PC-9 (cell line): ENCODE measurements around the gene TGIF1. TPM values are rescaled to one million over a fixed set of nuclear protein-coding genes. Genes with fewer than 3 reads are reported as not detected.

Experiments used
- BruUV-seq: library from RNA; stranded (reverse); fragments of 400-500 nt; replicated peaks from 2 replicates; lab custom pipeline; 2021; lab: Mats Ljungman, UMichigan
- CTCF ChIA-PET: fragments of 300-600 bp; sonication (Branson Sonifier 250); formaldehyde crosslinking; loops from one replicate; lab custom pipeline; 2022; ENCODE audit warnings: antibody characterized with exemption; lab: Charles Lee
- POLR2A ChIA-PET: fragments of 300-600 bp; sonication (Branson Sonifier 250); formaldehyde crosslinking; loops from one replicate; lab custom pipeline; 2022; ENCODE audit warnings: antibody characterized with exemption; ENCODE audit not compliant: unreplicated experiment; lab: Charles Lee
- DNase-seq, 2 experiments: peaks; one replicate each; pipeline versions ENCODE4 v3.0.0 to v3.0.0-alpha.2; 2015 to 2022; ENCODE audit warnings: mixed read lengths in 1 of 2
- H2AFZ ChIP-seq: fragments of 200-600 bp; sonication (generic); 2 replicates; pipeline ENCODE4 v1.8.1; 2017; ENCODE audit warnings: antibody characterized with exemption
- H3F3A ChIP-seq: fragments of 200-600 bp; sonication (generic); 2 replicates; pipeline ENCODE4 v1.8.1; 2017; ENCODE audit warnings: antibody characterized with exemption, mild to moderate bottlenecking, low read depth; ENCODE audit not compliant: insufficient read depth
- H3K27ac ChIP-seq: fragments of 200-600 bp; sonication (generic); 2 replicates; pipeline ENCODE4 v1.6.1; 2016; ENCODE audit warnings: mixed run types
- H3K27me3 ChIP-seq: fragments of 200-600 bp; sonication (generic); 2 replicates; pipeline ENCODE4 v1.6.1; 2016; ENCODE audit warnings: low read depth, mixed run types; ENCODE audit not compliant: insufficient read depth
- H3K36me3 ChIP-seq: fragments of 200-600 bp; sonication (generic); 2 replicates; pipeline ENCODE4 v1.6.1; 2016; ENCODE audit warnings: low read depth, mixed run types
- H3K4me1 ChIP-seq: fragments of 200-600 bp; sonication (generic); replicated peaks from 2 replicates; pipeline ENCODE4 v1.6.1; 2016; ENCODE audit warnings: mixed run types; ENCODE audit not compliant: insufficient read depth
- H3K4me2 ChIP-seq: fragments of 200-600 bp; sonication (generic); 2 replicates; pipeline ENCODE4 v1.6.1; 2017; ENCODE audit warnings: mixed run types
- H3K4me3 ChIP-seq: fragments of 200-600 bp; sonication (generic); 2 replicates; pipeline ENCODE4 v1.6.1; 2016; ENCODE audit warnings: mixed run types
- H3K79me2 ChIP-seq: fragments of 200-600 bp; sonication (generic); 2 replicates; pipeline ENCODE4 v1.6.1; 2017; ENCODE audit warnings: low read depth, mixed run types
- H3K9me2 ChIP-seq: fragments of 200-600 bp; sonication (generic); 2 replicates; pipeline ENCODE4 v1.8.1; 2017; ENCODE audit warnings: mild to moderate bottlenecking; ENCODE audit not compliant: insufficient read depth
- H3K9me3 ChIP-seq: fragments of 200-600 bp; sonication (generic); 2 replicates; pipeline ENCODE4 v1.8.1; 2016; ENCODE audit warnings: low read depth; ENCODE audit not compliant: insufficient read depth
- H4K20me1 ChIP-seq: fragments of 200-600 bp; sonication (generic); 2 replicates; pipeline ENCODE4 v1.8.1; 2017; ENCODE audit not compliant: insufficient read depth
- CTCF ChIP-seq: fragments of 200-600 bp; sonication (generic); conservative IDR thresholded peaks from 2 replicates; pipeline ENCODE4 v1.6.1; 2017; ENCODE audit warnings: mixed run types, antibody characterized with exemption, mild to moderate bottlenecking, moderate library complexity
- EZH2 ChIP-seq: fragments of 200-600 bp; sonication (generic); IDR thresholded peaks from 2 replicates; pipeline ENCODE4 v1.8.0; 2017; ENCODE audit warnings: antibody characterized with exemption, low read depth
- intact Hi-C: fragments of 100-400 bp; cut with micrococcal nuclease; formaldehyde crosslinking; loops from one replicate; pipeline ENCODE4 v1.10.0; 2022; ENCODE audit not compliant: unreplicated experiment
- total RNA-seq: library from RNA; stranded (reverse); gene quantifications from 2 replicates; pipeline ENCODE4 v1.2.3, GENCODE V29; 2021

The TGIF1 gene
- total RNA-seq, 1 experiment from 2014 or later, result 203 TPM

GRCh38 chr18:3491981-3492555 is 42.1 kb downstream of the TGIF1 start:
- no peak overlapping the region for H2AFZ ChIP-seq

GRCh38 chr18:3492721-3493120 is 42.7 kb downstream of the TGIF1 start:
- Histone ChIP-seq H3K4me2 (no peak overlapping the region), H3K27me3 (no peaks in the 10 kb centered on the region), H3K36me3 (no peaks in the 10 kb centered on the region), H4K20me1 (no peaks in the 10 kb centered on the region), H3K4me3 (no peak overlapping the region), H3K27ac (no peak overlapping the region), H3K4me1 (no peaks in the 10 kb centered on the region), H3F3A (no peaks in the 10 kb centered on the region), H3K9me2 (no peaks in the 10 kb centered on the region), H3K9me3 (no peaks in the 10 kb centered on the region), H2AFZ (no peak overlapping the region), H3K79me2 (no peaks in the 10 kb centered on the region)
- BruUV-seq, result no TSS peak
- ChIA-PET CTCF (no interaction called here), POLR2A (no interaction called here)
- no peak for TF ChIP-seq CTCF
- DNase-seq, result no peak
- intact Hi-C loops, result no loop called here

More at GRCh38 chr18:3491981-3492555, 42.1 kb downstream of the TGIF1 start:
- Histone ChIP-seq H3K36me3 (no peaks in the 10 kb centered on the region), H3K27ac (no peak overlapping the region), H3K9me2 (no peaks in the 10 kb centered on the region), H3K4me2 (no peak overlapping the region), H4K20me1 (no peaks in the 10 kb centered on the region), H3K4me1 (no peaks in the 10 kb centered on the region), H3K27me3 (no peaks in the 10 kb centered on the region), H3K4me3 (no peak overlapping the region), H3F3A (no peaks in the 10 kb centered on the region), H3K79me2 (no peaks in the 10 kb centered on the region), H3K9me3 (no peaks in the 10 kb centered on the region)
- intact Hi-C loops, result no loop called here
- ChIA-PET POLR2A (interaction anchor here (0.6 kb wide), 1 partner anchor 63 kb away, joined by 6 read pairs; no protein-coding TSS in a partner anchor), CTCF (no interaction called here)
- BruUV-seq, result no TSS peak
- TF ChIP-seq EZH2 (no peak), CTCF (no peak)
- no peak for DNase-seq

GRCh38 chr18:3493501-3494244 is 43.7 kb downstream of the TGIF1 start:
- no TSS peak for BruUV-seq
- TF ChIP-seq CTCF (no peak), EZH2 (no peak)
- H3K4me1 ChIP-seq, result no peaks in the 10 kb centered on the region
- no peak overlapping the region for H3K27ac ChIP-seq
- no peaks in the 10 kb centered on the region for H3K9me3 ChIP-seq
- no peak overlapping the region for H3K4me2 ChIP-seq
- H3K36me3 ChIP-seq, result no peaks in the 10 kb centered on the region
- H4K20me1 ChIP-seq, result no peaks in the 10 kb centered on the region
- no peaks in the 10 kb centered on the region for H3K79me2 ChIP-seq
- H3F3A ChIP-seq, result no peaks in the 10 kb centered on the region
- no peak overlapping the region for H2AFZ ChIP-seq
- POLR2A ChIA-PET, result interaction anchor here (0.5 kb wide), 1 partner anchor 1057 kb away, joined by 3 read pairs; no protein-coding TSS in a partner anchor
- intact Hi-C loops, result no loop called here
- CTCF ChIA-PET, result no interaction called here
- H3K4me3 ChIP-seq, result no peak overlapping the region
- no peak for DNase-seq
- no peaks in the 10 kb centered on the region for H3K27me3 ChIP-seq
- no peaks in the 10 kb centered on the region for H3K9me2 ChIP-seq
